Middle frontal gyrus (tissue), 1 donor: ENCODE data around the gene EPS15.

Experiments
- DNase-seq: peaks from one replicate; pipeline ENCODE4 v3.0.0-alpha.2; 2015; ENCODE audit warnings: low spot score; ENCODE audit errors: extremely low spot score

EPS15 gene

DNA sequence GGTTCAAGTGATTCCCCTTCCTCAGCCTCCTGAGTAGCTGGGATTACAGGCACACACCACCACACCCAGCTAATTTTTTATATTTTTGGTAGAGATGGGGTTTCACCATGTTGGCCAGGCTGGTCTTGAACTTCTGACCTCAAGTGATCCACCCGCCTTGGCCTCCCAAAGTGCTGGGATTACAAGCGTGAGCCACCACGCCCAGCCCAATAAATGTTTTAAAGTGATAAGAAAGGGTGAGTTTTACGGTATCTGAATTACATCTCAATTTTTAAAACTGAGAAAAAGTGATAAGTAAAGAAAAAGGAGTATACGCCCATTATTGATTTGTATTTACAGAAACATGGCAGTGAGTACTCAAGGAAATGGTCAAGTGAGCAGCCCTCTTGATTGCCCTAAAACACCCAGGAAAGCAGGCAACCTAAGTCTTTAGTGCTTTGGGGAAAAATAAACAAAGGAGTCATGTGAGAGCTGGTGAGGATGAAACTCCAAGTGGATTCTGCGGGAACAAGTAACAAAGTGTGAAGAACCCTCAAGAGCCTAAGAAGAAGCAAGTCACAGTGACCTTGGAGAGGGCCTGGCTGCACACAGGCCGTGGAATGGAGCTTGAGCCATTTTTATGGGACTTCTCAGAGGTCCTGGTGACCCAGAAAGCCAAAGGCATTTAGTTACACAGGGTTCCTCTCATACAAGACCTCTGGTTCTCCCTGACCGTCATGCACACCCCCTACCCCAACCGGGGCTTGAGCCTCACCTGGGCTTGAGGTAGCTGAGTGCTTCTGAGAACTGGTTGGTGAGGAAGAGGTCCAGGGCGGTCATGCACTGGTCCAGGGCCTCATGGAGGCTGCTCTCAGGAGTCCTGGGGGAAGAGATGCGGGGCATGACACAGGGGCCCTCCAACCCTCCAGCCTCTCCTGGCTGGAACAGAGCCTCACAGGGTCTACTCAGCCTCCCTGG lies 197.8 kb downstream of the EPS15 start:
- no peak for DNase-seq

DNA sequence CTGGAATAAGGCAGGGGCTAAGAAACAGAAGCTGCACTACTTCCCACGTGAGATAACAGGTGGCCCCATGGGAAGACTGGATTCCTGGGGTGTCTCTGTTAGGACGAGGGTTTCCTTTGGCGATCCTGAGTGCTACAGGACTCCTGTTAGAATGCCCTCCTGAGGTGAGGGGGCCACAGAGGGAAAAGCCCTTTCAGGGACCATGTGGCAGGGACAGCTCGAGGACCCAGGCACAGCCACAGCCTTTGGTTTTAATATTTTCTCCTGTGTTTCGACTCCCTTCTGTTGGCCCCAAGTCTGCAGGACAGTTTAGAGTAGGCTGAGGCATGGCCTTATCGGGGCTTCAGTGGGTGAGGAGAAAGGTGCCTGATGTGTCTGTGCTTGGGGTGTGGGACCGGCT lies 201.3 kb downstream of the EPS15 start:
- DNase-seq, result no peak

DNA sequence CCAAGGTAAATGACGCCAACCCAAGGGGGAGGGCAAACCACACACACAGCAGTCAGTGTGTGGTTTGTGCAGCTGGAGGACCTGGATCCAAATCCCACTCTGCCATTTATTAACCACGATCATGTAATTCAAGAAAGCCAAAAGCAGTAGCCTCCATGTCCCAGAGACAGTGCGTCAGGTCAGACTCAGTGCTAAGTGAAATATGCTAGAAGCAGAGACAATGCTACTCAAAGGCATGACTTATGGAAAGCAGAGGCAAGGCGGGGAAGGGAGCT lies 202.3 kb downstream of the EPS15 start:
- DNase-seq, result no peak

GRCh38 chr1:51316113-51316845 lies 202.8 kb downstream of the EPS15 start:
- DNase-seq, result no peak

DNA sequence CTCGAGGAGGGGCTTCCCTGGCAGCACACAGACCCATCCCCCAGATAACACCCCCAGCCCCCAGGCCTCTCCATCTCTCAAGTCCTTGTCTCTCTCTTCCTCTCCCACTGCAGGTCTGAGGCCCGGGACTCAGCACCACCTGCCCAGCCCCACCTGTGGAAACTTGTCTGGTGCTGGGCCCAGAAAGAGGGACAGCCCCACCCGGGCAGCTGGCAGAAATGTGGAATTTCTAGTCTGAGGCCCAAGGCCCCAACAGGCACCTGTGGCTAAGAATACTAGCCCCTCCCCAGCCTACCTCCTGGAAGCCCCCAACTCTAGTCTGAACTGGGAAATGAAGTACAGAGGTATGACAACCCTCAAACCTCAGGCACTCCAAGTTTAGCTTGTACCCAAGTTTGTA lies 204.1 kb downstream of the EPS15 start:
- no peak for DNase-seq

DNA sequence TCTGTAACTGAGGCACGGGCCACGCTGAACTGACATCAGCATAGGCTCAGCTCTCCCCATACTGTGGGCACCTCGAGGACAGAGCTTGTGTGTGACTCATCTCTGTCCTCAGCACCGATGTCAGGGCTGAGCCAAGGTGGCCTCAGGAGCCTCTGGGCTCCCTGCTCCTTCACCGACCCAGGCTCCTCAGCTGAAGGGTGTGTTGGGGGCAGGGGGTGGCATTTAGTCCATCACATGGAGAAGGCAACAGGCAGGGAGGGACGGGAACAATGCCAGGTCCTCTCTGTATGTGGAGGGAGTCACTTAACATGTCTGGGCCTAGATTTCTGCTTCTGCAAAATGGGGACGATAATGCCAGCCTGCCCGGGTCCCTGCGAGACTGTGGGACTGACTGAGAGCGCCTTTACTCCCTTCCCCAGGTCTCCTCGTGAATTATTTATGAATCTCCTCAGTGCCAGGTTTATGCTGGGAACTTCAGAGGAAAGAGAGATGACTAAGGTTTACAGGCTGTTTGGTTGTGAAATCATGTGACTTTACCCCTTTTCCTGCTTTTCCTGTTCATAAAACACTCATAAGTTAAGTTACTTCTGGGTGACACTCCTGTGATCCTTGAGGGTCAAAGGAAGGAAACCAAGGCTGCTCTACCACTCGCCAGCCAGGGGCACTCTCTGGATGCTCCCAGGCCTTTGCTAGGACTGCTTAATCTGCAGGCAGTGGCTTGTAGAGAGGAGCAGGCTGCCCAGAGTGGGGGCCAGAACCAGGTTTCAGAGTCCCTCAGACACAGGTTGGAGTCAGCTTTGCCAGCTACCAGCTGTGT lies 204.9 kb downstream of the EPS15 start:
- no peak for DNase-seq

GRCh38 chr1:51313268-51313852 lies 205.7 kb downstream of the EPS15 start:
- no peak for DNase-seq

DNA sequence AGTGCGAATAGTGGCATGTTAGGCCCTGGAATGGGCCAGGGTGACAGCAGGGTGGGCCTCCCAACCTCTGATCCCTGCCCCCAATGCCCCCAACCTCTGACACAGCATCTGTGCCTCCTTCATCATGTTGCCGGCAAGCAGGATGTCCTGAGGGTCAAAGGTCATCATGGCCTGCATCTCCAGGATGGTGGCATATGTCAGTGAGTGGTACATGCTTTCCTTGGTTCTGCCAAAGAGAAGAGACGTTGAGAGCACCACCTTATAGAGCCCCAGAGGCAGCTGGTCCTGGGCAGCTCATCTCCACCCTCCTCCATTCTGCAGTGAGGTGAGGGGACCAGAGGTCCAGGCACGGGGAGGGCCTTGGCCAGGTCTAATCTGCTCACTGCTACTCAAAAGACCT lies 206.3 kb downstream of the EPS15 start:
- no peak for DNase-seq

DNA sequence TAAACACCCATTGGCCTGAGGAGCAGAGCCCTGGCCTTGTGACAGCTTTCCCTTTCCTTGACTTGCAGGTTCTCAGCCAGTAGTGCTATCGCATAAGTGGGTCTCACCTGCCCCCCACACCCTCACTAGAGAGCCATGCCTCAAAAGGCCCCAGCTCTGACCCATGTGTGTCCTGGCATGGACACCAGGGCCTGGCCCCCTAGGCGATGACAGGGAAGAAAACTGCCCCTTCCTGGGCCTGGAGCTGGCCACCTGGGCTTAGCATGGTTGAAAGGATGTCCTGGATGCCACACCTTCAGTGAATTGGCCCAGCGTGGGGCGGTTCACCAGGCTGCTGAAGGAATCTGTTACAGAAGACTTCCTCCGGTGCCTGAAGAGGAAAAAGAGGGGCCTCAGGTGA lies 207.2 kb downstream of the EPS15 start:
- no peak for DNase-seq

GRCh38 chr1:51310871-51311613 lies 208.0 kb downstream of the EPS15 start:
- DNase-seq, result no peak

DNA sequence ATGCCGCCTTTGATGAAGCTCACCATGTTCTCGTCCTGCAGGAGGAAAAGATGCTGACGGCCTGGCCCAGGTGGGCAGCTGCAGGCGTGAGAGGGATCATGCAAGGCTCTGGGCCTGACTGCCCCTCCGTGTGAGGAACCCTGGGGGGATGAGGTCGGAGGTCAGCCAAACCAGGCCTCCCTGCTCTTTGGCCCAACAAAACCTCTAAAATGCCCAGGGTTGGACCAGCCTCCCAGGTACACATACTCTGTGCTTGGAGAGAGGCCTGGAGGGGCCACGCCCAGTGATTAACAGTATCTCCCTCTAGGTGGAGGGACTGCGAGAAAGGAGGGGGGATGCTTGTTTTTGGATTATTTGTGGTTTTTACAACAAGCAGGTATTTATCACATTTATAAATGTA lies 209.8 kb downstream of the EPS15 start:
- no peak for DNase-seq

DNA sequence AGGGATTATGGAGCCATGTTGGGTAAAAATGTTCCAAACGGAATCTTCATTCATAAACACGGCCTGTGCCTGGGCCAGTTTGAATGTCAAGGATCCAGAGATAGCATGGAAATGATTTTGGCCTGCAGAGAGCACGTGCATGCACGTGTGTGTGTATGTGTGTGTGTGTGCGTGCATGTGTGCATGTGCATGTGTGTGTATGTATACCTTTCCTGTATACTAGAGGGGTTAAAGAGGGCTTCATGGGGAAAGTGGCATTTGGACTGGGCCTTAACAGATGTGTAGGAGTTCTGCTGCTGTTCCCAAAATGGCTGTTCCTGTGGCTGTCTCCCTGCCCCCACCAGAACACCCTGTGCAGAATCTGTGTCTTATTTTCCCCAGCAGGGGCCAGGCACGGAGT lies 210.4 kb downstream of the EPS15 start:
- no peak for DNase-seq

- no peak for DNase-seq
These were observed 212.1 kb downstream of the EPS15 start for GRCh38 chr1:51306950-51307349.

- DNase-seq, result no peak
These were observed 213.7 kb downstream of the EPS15 start for GRCh38 chr1:51305371-51305823.

- DNase-seq, result no peak
These were observed 214.7 kb downstream of the EPS15 start for GRCh38 chr1:51304360-51304759.
